ENCODE measurements around the gene RPS25. TPM values are rescaled to one million over a fixed set of nuclear protein-coding genes. Genes with fewer than 3 reads are reported as not detected.
A peak's percentile ranks its signal among the peaks of the same experiment; 100 is the strongest.

RPS25 gene
- polyA plus RNA-seq, 1 of the 3 experiments (the other 2 are of a cell fraction): 2,688 TPM

GRCh38 chr11:119031912-119032280 is 13.8 kb upstream of the RPS25 start:
- ChIA-PET POLR2A (interaction anchor here (0.9 kb wide), 1 partner anchor 16 kb away, joined by 3 read pairs; no protein-coding TSS in a partner anchor), CTCF (interaction anchor here (0.7 to 2.2 kb wide), 7 partner anchors 9 to 365 kb away, joined by 3 to 8 read pairs (median 3); no protein-coding TSS in a partner anchor)
- Histone ChIP-seq H3K9ac (no peak overlapping the region), H3K79me2 (ENCODE audit: insufficient read depth) (no peaks in the 10 kb centered on the region), H3K9me2 (no peaks in the 10 kb centered on the region), H4K20me1 (ENCODE audit: insufficient read depth) (no peaks in the 10 kb centered on the region), H3K36me3 (replicated peaks in 1 of 2; ENCODE audit: control insufficient read depth in 1 of 2, insufficient read depth in 2 of 2, low read length in 1 of 2) (peaks cover 0 to 4% of the 10 kb centered on the region in 2 experiments), H3K27me3 (ENCODE audit: insufficient read depth) (no peaks in the 10 kb centered on the region), H3K4me3 (ENCODE audit: low read depth in 2 of 2, low read length in 1 of 2) (no peak overlapping the region), H3K27ac (ENCODE audit: low read depth in 2 of 2, low read length in 1 of 2) (no peak overlapping the region), H2AFZ (ENCODE audit: low read depth) (no peak overlapping the region), H3F3A (replicated peaks; ENCODE audit: insufficient read depth) (no peaks in the 10 kb centered on the region), H3K9me3 (no peaks in the 10 kb centered on the region), H3K4me2 (no peak overlapping the region), H3K4me1 (ENCODE audit: control insufficient read depth in 1 of 2, insufficient read depth in 2 of 2, low read depth in 1 of 2, low read length in 1 of 2) (peaks cover 5 to 12% of the 10 kb centered on the region in 2 experiments; a peak in 2 of 4 replicates)
- TF ChIP-seq POLR2AphosphoS5 (IDR thresholded peaks at IDR 0.05; ENCODE audit: low read depth, low read length) (no peak), TAF1 (IDR thresholded peaks at IDR 0.05; ENCODE audit: borderline replicate concordance, low read depth, low read length) (no peak), NFIC (IDR thresholded peaks at IDR 0.05; ENCODE audit: borderline replicate concordance) (no peak), ELF1 (IDR thresholded peaks at IDR 0.05) (no peak)
- TF ChIP-seq, protein P1, sequence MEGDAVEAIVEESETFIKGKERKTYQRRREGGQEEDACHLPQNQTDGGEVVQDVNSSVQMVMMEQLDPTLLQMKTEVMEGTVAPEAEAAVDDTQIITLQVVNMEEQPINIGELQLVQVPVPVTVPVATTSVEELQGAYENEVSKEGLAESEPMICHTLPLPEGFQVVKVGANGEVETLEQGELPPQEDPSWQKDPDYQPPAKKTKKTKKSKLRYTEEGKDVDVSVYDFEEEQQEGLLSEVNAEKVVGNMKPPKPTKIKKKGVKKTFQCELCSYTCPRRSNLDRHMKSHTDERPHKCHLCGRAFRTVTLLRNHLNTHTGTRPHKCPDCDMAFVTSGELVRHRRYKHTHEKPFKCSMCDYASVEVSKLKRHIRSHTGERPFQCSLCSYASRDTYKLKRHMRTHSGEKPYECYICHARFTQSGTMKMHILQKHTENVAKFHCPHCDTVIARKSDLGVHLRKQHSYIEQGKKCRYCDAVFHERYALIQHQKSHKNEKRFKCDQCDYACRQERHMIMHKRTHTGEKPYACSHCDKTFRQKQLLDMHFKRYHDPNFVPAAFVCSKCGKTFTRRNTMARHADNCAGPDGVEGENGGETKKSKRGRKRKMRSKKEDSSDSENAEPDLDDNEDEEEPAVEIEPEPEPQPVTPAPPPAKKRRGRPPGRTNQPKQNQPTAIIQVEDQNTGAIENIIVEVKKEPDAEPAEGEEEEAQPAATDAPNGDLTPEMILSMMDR (IDR thresholded peaks at IDR 0.05): no peak
- DNase-seq: no peak
- WGBS (ENCODE audit: low lambda C conversion rate): 78% methylated on average over 9 of the region's 9 CpGs

DNA sequence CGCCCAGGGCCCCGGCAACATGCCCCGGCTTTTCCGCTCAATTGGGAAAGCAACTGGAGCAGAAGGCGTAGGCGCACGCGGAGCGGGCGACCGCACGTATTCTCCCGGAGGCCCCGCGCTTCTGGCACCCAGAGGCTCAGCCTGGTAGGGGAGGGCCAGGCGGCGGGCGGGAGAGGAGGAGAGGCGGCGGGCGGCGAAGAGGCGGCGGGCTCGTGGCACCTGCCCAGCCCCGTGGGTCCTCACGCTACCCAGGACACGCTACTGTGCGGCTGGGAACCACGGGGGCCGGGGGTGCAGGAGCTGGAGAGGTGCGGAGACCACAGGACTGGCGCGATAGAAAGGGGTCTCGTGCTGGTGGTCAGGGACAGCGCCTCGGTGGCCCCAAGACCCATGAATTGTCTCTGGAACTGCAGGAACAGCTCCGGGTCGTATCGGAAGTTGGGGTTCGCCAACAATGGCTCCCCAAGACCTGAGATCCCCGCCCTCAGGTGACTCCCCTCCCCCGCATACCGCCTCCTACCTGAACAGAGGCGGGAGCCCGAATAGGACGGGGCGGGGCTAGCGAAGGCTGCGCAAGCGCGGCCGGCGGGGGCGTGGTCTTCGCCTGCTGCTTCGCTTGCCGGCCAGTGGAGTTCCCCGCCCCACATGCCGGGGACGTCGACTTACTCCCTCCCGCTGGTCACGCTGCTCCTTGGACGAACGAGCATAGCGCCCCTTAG is 12.3 kb upstream of the RPS25 start, which contains the start of gene SLC37A4:
Gene SLC37A4, minus strand, starts transcription at position 549 of the 719 bp plus-strand sequence.
- ChIA-PET POLR2A (interaction anchor here (1.0 to 2.0 kb wide), 2 partner anchors 12 to 26 kb away, joined by 5 to 6 read pairs; partner anchors contain the start of genes RPS25 and TRAPPC4), CTCF (interaction anchor here (0.7 to 3.0 kb wide), 9 partner anchors 10 to 425 kb away, joined by 3 to 16 read pairs (median 5); partner anchors contain the start of genes HYOU1, RPS25 and TRAPPC4)
- H2AFZ ChIP-seq (ENCODE audit: low read depth): peak within 1 kb of the TSS; percentile 88; the same call in 1 of the 2 replicates
- no peaks in the 10 kb centered on the region for H3F3A ChIP-seq (replicated peaks; ENCODE audit: insufficient read depth)
- DNase-seq: peak; percentile 98
- H3K9me3 ChIP-seq: no peaks in the 10 kb centered on the region
- WGBS (ENCODE audit: low lambda C conversion rate): 0% methylated on average over 17 of the region's 67 CpGs
- no peaks in the 10 kb centered on the region for H3K9me2 ChIP-seq
- H3K4me2 ChIP-seq: peak within 1 kb of the TSS; percentile 94
- peak within 1 kb of the TSS; percentile 58; the same call in 1 of the 2 replicates for H3K9ac ChIP-seq
- H3K4me1 ChIP-seq (ENCODE audit: control insufficient read depth in 1 of 2, insufficient read depth in 2 of 2, low read depth in 1 of 2, low read length in 1 of 2): peaks cover 5 to 12% of the 10 kb centered on the region in 2 experiments; a peak in 2 of 4 replicates
- H4K20me1 ChIP-seq (ENCODE audit: insufficient read depth): no peaks in the 10 kb centered on the region
- H3K79me2 ChIP-seq (ENCODE audit: insufficient read depth): no peaks in the 10 kb centered on the region
- peak within 1 kb of the TSS in 1 of 2 experiments; percentile 74; a peak in 2 of 4 replicates for H3K27ac ChIP-seq (ENCODE audit: low read depth in 2 of 2, low read length in 1 of 2)
- peak within 1 kb of the TSS; percentile 76 to 81 for H3K4me3 ChIP-seq (ENCODE audit: low read depth in 2 of 2, low read length in 1 of 2)
- H3K36me3 ChIP-seq (replicated peaks in 1 of 2; ENCODE audit: control insufficient read depth in 1 of 2, insufficient read depth in 2 of 2, low read length in 1 of 2): peaks cover 0 to 9% of the 10 kb centered on the region in 2 experiments
- H3K27me3 ChIP-seq (ENCODE audit: insufficient read depth): no peaks in the 10 kb centered on the region
- TF ChIP-seq RAD21 (IDR thresholded peaks at IDR 0.05; ENCODE audit: low read length) (peak; percentile 61), SMC3 (IDR thresholded peaks at IDR 0.05; ENCODE audit: low read depth, low read length) (peak; percentile 48; the same call in 1 of the 2 replicates), EP300 (IDR thresholded peaks at IDR 0.05; ENCODE audit: borderline replicate concordance in 1 of 2, low read depth in 1 of 2, low read length in 1 of 2) (no peak), NFIC (IDR thresholded peaks at IDR 0.05; ENCODE audit: borderline replicate concordance) (no peak), MXI1 (IDR thresholded peaks at IDR 0.05; ENCODE audit: low read depth, low read length) (peak; percentile 93), FOSL2 (IDR thresholded peaks at IDR 0.05; ENCODE audit: borderline replicate concordance, low read depth) (no peak), JUND (IDR thresholded peaks at IDR 0.05) (no peak), CHD2 (IDR thresholded peaks at IDR 0.05; ENCODE audit: low read length, partially characterized antibody) (no peak), MAX (IDR thresholded peaks at IDR 0.05; ENCODE audit: low read depth) (peak; percentile 99), GABPA (IDR thresholded peaks at IDR 0.05; ENCODE audit: low read depth) (no peak), ELF1 (IDR thresholded peaks at IDR 0.05) (no peak), POLR2AphosphoS5 (IDR thresholded peaks at IDR 0.05; ENCODE audit: low read depth, low read length) (peak; percentile 80), TEAD4 (IDR thresholded peaks at IDR 0.05; ENCODE audit: borderline replicate concordance, insufficient read depth) (no peak), USF1 (IDR thresholded peaks at IDR 0.05; ENCODE audit: borderline replicate concordance, low read depth) (peak; percentile 68; the same call in 1 of the 2 replicates)
- TF ChIP-seq, protein P2, sequence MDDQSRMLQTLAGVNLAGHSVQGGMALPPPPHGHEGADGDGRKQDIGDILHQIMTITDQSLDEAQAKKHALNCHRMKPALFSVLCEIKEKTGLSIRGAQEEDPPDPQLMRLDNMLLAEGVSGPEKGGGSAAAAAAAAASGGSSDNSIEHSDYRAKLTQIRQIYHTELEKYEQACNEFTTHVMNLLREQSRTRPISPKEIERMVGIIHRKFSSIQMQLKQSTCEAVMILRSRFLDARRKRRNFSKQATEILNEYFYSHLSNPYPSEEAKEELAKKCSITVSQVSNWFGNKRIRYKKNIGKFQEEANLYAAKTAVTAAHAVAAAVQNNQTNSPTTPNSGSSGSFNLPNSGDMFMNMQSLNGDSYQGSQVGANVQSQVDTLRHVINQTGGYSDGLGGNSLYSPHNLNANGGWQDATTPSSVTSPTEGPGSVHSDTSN (IDR thresholded peaks at IDR 0.05): no peak
- TF ChIP-seq, protein P3, sequence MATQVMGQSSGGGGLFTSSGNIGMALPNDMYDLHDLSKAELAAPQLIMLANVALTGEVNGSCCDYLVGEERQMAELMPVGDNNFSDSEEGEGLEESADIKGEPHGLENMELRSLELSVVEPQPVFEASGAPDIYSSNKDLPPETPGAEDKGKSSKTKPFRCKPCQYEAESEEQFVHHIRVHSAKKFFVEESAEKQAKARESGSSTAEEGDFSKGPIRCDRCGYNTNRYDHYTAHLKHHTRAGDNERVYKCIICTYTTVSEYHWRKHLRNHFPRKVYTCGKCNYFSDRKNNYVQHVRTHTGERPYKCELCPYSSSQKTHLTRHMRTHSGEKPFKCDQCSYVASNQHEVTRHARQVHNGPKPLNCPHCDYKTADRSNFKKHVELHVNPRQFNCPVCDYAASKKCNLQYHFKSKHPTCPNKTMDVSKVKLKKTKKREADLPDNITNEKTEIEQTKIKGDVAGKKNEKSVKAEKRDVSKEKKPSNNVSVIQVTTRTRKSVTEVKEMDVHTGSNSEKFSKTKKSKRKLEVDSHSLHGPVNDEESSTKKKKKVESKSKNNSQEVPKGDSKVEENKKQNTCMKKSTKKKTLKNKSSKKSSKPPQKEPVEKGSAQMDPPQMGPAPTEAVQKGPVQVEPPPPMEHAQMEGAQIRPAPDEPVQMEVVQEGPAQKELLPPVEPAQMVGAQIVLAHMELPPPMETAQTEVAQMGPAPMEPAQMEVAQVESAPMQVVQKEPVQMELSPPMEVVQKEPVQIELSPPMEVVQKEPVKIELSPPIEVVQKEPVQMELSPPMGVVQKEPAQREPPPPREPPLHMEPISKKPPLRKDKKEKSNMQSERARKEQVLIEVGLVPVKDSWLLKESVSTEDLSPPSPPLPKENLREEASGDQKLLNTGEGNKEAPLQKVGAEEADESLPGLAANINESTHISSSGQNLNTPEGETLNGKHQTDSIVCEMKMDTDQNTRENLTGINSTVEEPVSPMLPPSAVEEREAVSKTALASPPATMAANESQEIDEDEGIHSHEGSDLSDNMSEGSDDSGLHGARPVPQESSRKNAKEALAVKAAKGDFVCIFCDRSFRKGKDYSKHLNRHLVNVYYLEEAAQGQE (IDR thresholded peaks at IDR 0.05; ENCODE audit: low read depth, low read length): no peak

All from SK-N-SH (cell line).